CD14-positive monocyte (primary cell): ENCODE data around the gene MCOLN3. TPM values are rescaled to one million over a fixed set of nuclear protein-coding genes. Genes with fewer than 3 reads are reported as not detected.

Source experiments
- DNase-seq, 3 donors: peaks; one replicate each; pipeline ENCODE4 v3.0.0-alpha.2; 2011 to 2022
- H2AFZ ChIP-seq: 2 replicates; pipeline ENCODE4 v1.6.0; 2012; ENCODE audit warnings: mild to moderate bottlenecking, low read depth, low read length, inconsistent platforms; ENCODE audit not compliant: insufficient read depth, poor library complexity, severe bottlenecking
- H3K27ac ChIP-seq, 2 donors: 1 replicate in 1 of 2; 2 replicates in 1 of 2; pipeline ENCODE4 v1.5.1; 2012 to 2013; ENCODE audit warnings: low read length in 2 of 2, control low read depth in 1 of 2, inconsistent platforms in 1 of 2, low read depth in 1 of 2, mild to moderate bottlenecking in 1 of 2
- H3K27me3 ChIP-seq, 2 donors: one replicate each; pipeline versions ENCODE4 v1.6.0 to v1.6.1; 2011 to 2013; ENCODE audit warnings: low read length in 2 of 2; ENCODE audit not compliant: control insufficient read depth in 2 of 2, insufficient read depth in 2 of 2
- H3K36me3 ChIP-seq, 2 donors: replicated peaks in 1 of 2; 1 replicate in 1 of 2; 2 replicates in 1 of 2; pipeline versions ENCODE4 v1.5.1 to v1.6.1; 2012 to 2013; ENCODE audit warnings: low read length in 2 of 2, control low read depth in 1 of 2, inconsistent platforms in 1 of 2, mild to moderate bottlenecking in 1 of 2; ENCODE audit not compliant: insufficient read depth in 2 of 2, control insufficient read depth in 1 of 2
- H3K4me1 ChIP-seq, 2 donors: 1 replicate in 1 of 2; 2 replicates in 1 of 2; pipeline versions ENCODE4 v1.5.1 to v1.6.1; 2012 to 2013; ENCODE audit warnings: low read length in 2 of 2, control low read depth in 1 of 2, inconsistent platforms in 1 of 2, mild to moderate bottlenecking in 1 of 2, moderate library complexity in 1 of 2; ENCODE audit not compliant: insufficient read depth in 2 of 2, control insufficient read depth in 1 of 2
- H3K4me2 ChIP-seq: replicated peaks from 2 replicates; pipeline ENCODE3; 2012; ENCODE audit warnings: low read length, moderate library complexity, mild to moderate bottlenecking; ENCODE audit not compliant: poor library complexity, severe bottlenecking; ENCODE audit errors: extremely low read depth
- H3K4me3 ChIP-seq, 3 experiments: fragments of 200-600 bp in 1 of 3; sonication (generic) in 1 of 3; replicated peaks in 1 of 3; 1 replicate in 2 of 3; 2 replicates in 1 of 3; pipeline ENCODE4 v1.5.1; 2011 to 2013; ENCODE audit warnings: low read length in 3 of 3, mild to moderate bottlenecking in 3 of 3, control low read depth in 2 of 3, low read depth in 2 of 3, inconsistent platforms in 1 of 3, moderate library complexity in 1 of 3
- H3K79me2 ChIP-seq: 2 replicates; pipeline ENCODE4 v1.6.0; 2012; ENCODE audit warnings: mild to moderate bottlenecking, control low read depth, inconsistent platforms, low read length, moderate library complexity; ENCODE audit not compliant: insufficient read depth
- H3K9ac ChIP-seq: 2 replicates; pipeline ENCODE4 v1.6.0; 2017; ENCODE audit warnings: low read length, mild to moderate bottlenecking; ENCODE audit not compliant: insufficient read depth, poor library complexity, severe bottlenecking
- H3K9me3 ChIP-seq, 2 donors: replicated peaks in 1 of 2; 1 replicate in 1 of 2; 2 replicates in 1 of 2; pipeline versions ENCODE4 v1.5.1 to v1.6.1; 2012 to 2013; ENCODE audit warnings: low read length in 2 of 2, control low read depth in 1 of 2; ENCODE audit not compliant: control insufficient read depth in 1 of 2, insufficient read depth in 1 of 2
- H4K20me1 ChIP-seq: 2 replicates; pipeline ENCODE4 v1.6.0; 2012; ENCODE audit warnings: mild to moderate bottlenecking, low read length, control low read depth, moderate library complexity; ENCODE audit not compliant: insufficient read depth
- H3K27ac Mint-ChIP-seq, 7 donors: one replicate each; pipeline ENCODE4 v1.8.0; 2020; ENCODE audit warnings: mild to moderate bottlenecking in 7 of 7, mixed read lengths in 7 of 7, moderate library complexity in 6 of 7, inconsistent platforms in 2 of 7
- H3K27me3 Mint-ChIP-seq, 3 donors: one replicate each; pipeline ENCODE4 v1.8.0; 2021 to 2022; ENCODE audit warnings: low read depth in 3 of 3, mild to moderate bottlenecking in 3 of 3, mixed read lengths in 3 of 3, moderate library complexity in 3 of 3, inconsistent platforms in 1 of 3
- H3K36me3 Mint-ChIP-seq, 2 donors: one replicate each; pipeline ENCODE4 v1.8.0; 2020; ENCODE audit warnings: mixed read lengths in 2 of 2, inconsistent platforms in 1 of 2, mild to moderate bottlenecking in 1 of 2
- H3K4me1 Mint-ChIP-seq: one replicate; pipeline ENCODE4 v1.8.0; 2020; ENCODE audit warnings: mild to moderate bottlenecking, mixed read lengths
- H3K4me3 Mint-ChIP-seq, 2 donors: one replicate each; pipeline ENCODE4 v1.8.0; 2020; ENCODE audit warnings: mild to moderate bottlenecking in 2 of 2, mixed read lengths in 2 of 2, moderate library complexity in 1 of 2
- H3K9me3 Mint-ChIP-seq, 7 donors: one replicate each; pipeline ENCODE4 v1.8.0; 2020 to 2022; ENCODE audit warnings: mixed read lengths in 7 of 7, mild to moderate bottlenecking in 6 of 7, moderate library complexity in 6 of 7, inconsistent platforms in 2 of 7
- CTCF ChIP-seq: fragments of 200-600 bp; IDR thresholded peaks from one replicate; pipeline ENCODE4 v1.8.0; 2022; ENCODE audit warnings: antibody characterized with exemption, mild to moderate bottlenecking
- WGBS: methylation state at CpG from one replicate; pipeline ENCODE4 v1.1.5; 2013; ENCODE audit warnings: missing lambda C conversion rate; ENCODE audit not compliant: insufficient coverage; 5-methylcytosine and 5-hydroxymethylcytosine counted together
- intact Hi-C, 2 donors: fragments of 100-400 bp; cut with micrococcal nuclease; formaldehyde crosslinking; loops; one replicate each; pipeline versions ENCODE4 v1.15.0 to v1.15.1; 2023
- polyA plus RNA-seq, 3 donors: library from polyadenylated mRNA; depleted of rRNA in 1 of 3; unstranded in 2 of 3; stranded (reverse) in 1 of 3; fragments of 300-500 nt in 2 of 3; fragments of >200 nt in 1 of 3; fragmentation: Illumina TruSeq in 2 of 3; gene quantifications; 1 replicate in 2 of 3; 2 replicates in 1 of 3; pipeline ENCODE4 v1.2.3, GENCODE V29; 2012 to 2021

The MCOLN3 gene
- polyA plus RNA-seq, 3 donors = 0.03 TPM; not detected in 2

DNA sequence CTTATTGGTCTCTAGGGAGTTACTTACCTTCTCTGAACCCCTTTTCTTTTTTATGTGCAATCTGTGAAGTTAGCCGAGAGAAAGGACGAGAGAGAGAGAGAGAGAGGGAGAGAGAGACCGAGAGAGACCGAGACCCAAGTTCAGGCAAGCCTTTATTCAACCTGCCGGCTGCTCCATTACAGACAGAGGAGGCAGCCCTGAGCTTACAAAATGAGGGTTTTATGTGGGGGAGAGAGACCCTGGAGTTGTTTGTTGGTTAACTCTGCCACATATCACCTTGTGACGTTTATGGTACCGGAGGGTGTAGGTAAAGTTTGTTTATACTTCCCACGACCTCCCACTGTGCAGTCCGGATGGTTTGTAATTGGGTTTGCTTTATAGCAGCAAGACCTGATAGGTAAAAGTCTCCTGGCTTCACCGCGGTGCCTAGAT is 1.5 kb upstream of the MCOLN3 start:
- TF ChIP-seq CTCF = no peak
- no peaks in the 10 kb centered on the region for H4K20me1 ChIP-seq
- H3K79me2 ChIP-seq = no peaks in the 10 kb centered on the region
- H3K36me3 ChIP-seq = no peaks in the 10 kb centered on the region
- no peak overlapping the region for H2AFZ ChIP-seq
- peaks cover 56 to 64% (median 58%) of the 10 kb centered on the region in 3 donors for H3K27me3 Mint-ChIP-seq
- H3K36me3 Mint-ChIP-seq = peaks cover 0 to 4% of the 10 kb centered on the region in 2 donors
- peaks cover 64 to 68% of the 10 kb centered on the region in 2 donors for H3K27me3 ChIP-seq
- H3K4me2 ChIP-seq = no peak overlapping the region
- H3K27ac ChIP-seq = no peak overlapping the region
- no peak overlapping the region for H3K9ac ChIP-seq
- H3K9me3 Mint-ChIP-seq = peaks cover 0 to 12% (median 2%) of the 10 kb centered on the region in 7 donors
- H3K4me1 Mint-ChIP-seq = peaks cover 10% of the 10 kb centered on the region
- peaks cover 12 to 17% of the 10 kb centered on the region in 2 donors for H3K4me1 ChIP-seq
- intact Hi-C loops = loop anchor here in 1 of 2 donors (10.0 kb wide), 1 partner anchor 205 kb away; the partner anchor contains the start of gene C1orf52
- H3K9me3 ChIP-seq = peaks cover 0 to 15% of the 10 kb centered on the region in 2 donors
- DNase-seq = no peak
- WGBS = 86% methylated on average over 1 of the region's 11 CpGs
- H3K4me3 Mint-ChIP-seq = peak overlapping the region in 1 of 2 donors; percentile 37
- H3K27ac Mint-ChIP-seq = peak overlapping the region in 2 of 7 donors; percentile 8 to 17
- H3K4me3 ChIP-seq = no peak overlapping the region

DNA sequence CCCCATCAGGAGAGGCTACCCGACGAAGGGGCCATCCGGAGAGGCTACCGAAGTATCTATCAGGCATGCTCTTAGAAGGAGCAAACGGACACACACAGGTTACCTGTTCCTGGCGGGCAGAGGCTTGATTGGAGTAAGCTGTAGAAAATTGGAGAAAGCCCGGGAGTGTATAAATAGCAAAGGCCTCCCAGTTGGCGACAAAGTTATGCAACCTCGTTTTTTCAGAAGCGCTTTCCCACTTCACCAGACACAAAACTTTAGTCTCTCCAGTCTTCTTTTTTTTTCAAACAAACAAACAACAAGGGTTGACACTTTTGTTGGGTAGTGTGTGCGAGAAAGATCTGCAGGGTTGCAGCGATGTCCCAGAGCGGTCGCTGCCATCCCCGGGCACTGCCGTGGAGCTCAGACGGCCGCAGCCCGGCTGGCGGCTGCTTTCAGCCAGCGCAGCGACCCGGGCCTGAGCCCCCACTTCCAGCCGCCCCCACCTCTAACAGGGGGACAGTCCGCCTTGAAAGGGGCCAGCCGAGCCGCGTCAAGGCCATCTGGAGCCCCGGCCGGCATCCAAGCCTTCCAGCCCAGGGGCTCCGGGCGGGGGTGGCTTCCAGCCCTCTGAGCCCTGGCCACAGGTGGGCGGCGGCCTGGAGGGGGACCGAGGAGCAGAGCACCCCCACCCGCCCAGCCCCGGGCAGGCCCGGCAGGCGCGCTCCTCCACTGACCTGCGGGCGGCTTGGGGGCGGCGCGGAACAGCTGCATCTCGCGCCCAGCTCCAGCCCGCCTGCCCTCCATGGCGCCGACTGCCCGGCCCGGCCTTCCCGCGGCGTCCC is 616 bp downstream of the MCOLN3 start:
- H3K4me1 ChIP-seq = peaks cover 12 to 17% of the 10 kb centered on the region in 2 donors
- peaks cover 72 to 81% (median 74%) of the 10 kb centered on the region in 3 donors for H3K27me3 Mint-ChIP-seq
- H3K27me3 ChIP-seq = peaks cover 73 to 85% of the 10 kb centered on the region in 2 donors
- H3K36me3 Mint-ChIP-seq = peaks cover 0 to 4% of the 10 kb centered on the region in 2 donors
- H3K4me2 ChIP-seq = peak overlapping the region; percentile 79
- no peak overlapping the region for H3K27ac Mint-ChIP-seq
- DNase-seq = no peak
- no peaks in the 10 kb centered on the region for H3K36me3 ChIP-seq
- peaks cover 10% of the 10 kb centered on the region for H3K4me1 Mint-ChIP-seq
- no peak for TF ChIP-seq CTCF
- H3K27ac ChIP-seq = no peak overlapping the region
- peaks cover 0 to 12% (median 1%) of the 10 kb centered on the region in 7 donors for H3K9me3 Mint-ChIP-seq
- H3K4me3 Mint-ChIP-seq = peak overlapping the region; percentile 47 to 88
- no peaks in the 10 kb centered on the region for H4K20me1 ChIP-seq
- H3K4me3 ChIP-seq = peak overlapping the region in 1 of 3 experiments; percentile 67
- peak overlapping the region; percentile 32 for H3K9ac ChIP-seq
- peaks cover 0 to 15% of the 10 kb centered on the region in 2 donors for H3K9me3 ChIP-seq
- intact Hi-C loops = no loop called here
- no peaks in the 10 kb centered on the region for H3K79me2 ChIP-seq
- 5% methylated on average over 48 of the region's 55 CpGs for WGBS
- peak overlapping the region; percentile 68 for H2AFZ ChIP-seq
